ENCODE measurements around the gene CHD2. TPM values are rescaled to one million over a fixed set of nuclear protein-coding genes. Genes with fewer than 3 reads are reported as not detected.

The CHD2 gene
- total RNA-seq, 1 donor from 2014 or later, result 100 TPM

- intact Hi-C loops (cut with DNase I), result no loop called here
- Histone ChIP-seq H3K4me3 (no peak overlapping the region), H3K9me3 (no peaks in the 10 kb centered on the region), H3K36me3 (peaks cover 0 to 42% of the 10 kb centered on the region in 2 donors), H3K27ac (no peak overlapping the region), H3K27me3 (no peaks in the 10 kb centered on the region), H3K4me1 (peaks cover 12% of the 10 kb centered on the region)
- no peak for TF ChIP-seq CTCF (IDR thresholded peaks at IDR 0.05)
- TF ChIP-seq POLR2AphosphoS5 (IDR thresholded peaks at IDR 0.05; ENCODE audit: insufficient read depth in 1 of 2, low read depth in 1 of 2), result no peak
- no peak for TF ChIP-seq POLR2A (IDR thresholded peaks at IDR 0.05)
- no peak for DNase-seq (ENCODE audit: extremely low spot score in 2 of 2)
Observed at GRCh38 chr15:93044301-93045190, 144.4 kb downstream of the CHD2 start.

DNA sequence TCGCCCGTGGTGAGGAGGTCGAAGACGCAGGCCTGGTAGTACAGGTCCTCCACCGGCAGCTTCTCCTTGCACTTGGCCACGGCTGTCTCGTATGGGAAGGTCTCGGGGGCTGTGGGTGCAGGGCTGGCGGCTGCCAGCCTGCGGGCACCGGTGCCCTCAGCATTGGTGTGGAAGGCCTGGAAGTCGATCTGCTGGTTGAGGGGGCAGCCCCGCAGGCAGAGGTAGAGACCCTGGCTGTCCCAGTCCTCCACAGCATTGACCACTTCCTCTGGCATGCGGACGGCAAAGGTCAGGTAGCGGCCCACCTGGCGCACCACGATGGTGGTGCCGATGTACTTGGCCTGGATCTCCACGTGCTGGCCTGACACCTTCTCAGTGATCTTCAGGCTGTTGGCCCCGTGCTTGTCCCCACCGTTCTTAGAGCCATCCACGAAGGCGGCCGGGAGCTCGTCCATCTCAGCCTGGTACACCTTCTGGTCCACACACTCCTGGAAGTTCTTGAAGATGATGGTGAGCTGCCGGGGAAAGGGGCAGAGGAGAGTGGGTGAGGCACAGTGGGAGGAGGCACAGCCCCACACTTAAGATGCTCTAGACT is 145.2 kb downstream of the CHD2 start:
- Histone ChIP-seq H3K4me1 (peaks cover 19% of the 10 kb centered on the region), H3K36me3 (peaks cover 0 to 49% of the 10 kb centered on the region in 2 donors), H3K27ac (no peak overlapping the region), H3K9me3 (no peaks in the 10 kb centered on the region), H3K4me3 (no peak overlapping the region), H3K27me3 (no peaks in the 10 kb centered on the region)
- no peak for DNase-seq (ENCODE audit: extremely low spot score in 2 of 2)
- intact Hi-C loops (cut with DNase I), result no loop called here
- TF ChIP-seq CTCF (IDR thresholded peaks at IDR 0.05), result no peak
- no peak for TF ChIP-seq POLR2AphosphoS5 (IDR thresholded peaks at IDR 0.05; ENCODE audit: insufficient read depth in 1 of 2, low read depth in 1 of 2)

DNA sequence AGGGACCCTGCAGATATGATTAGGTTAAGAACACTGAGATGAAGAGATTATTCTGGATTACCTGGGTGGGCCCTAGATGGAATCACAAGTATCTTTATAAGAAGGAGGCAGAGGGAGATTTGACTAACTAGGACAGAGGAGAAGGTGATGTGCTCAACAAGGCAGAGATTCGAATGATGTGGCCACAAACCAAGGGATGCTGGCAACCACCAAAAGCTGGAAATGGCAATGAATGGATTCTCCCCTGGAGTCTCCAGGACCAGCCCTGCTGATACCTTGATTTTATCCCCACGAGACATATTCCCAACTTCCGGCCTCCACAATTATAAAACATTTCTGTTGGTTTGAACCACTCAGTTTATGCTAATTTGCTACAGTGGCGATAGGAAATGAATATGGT is 146.0 kb downstream of the CHD2 start:
- Histone ChIP-seq H3K36me3 (peaks cover 0 to 53% of the 10 kb centered on the region in 2 donors), H3K4me1 (peaks cover 28% of the 10 kb centered on the region)
- intact Hi-C loops (cut with DNase I), result no loop called here

GRCh38 chr15:93046721-93047120 is 146.6 kb downstream of the CHD2 start:
- Histone ChIP-seq H3K4me1 (peaks cover 31% of the 10 kb centered on the region), H3K27me3 (no peaks in the 10 kb centered on the region), H3K9me3 (no peaks in the 10 kb centered on the region), H3K4me3 (no peak overlapping the region), H3K27ac (no peak overlapping the region), H3K36me3 (peaks cover 0 to 53% of the 10 kb centered on the region in 2 donors)
- DNase-seq (ENCODE audit: extremely low spot score in 2 of 2), result no peak
- no peak for TF ChIP-seq POLR2AphosphoS5 (IDR thresholded peaks at IDR 0.05; ENCODE audit: insufficient read depth in 1 of 2, low read depth in 1 of 2)
- no peak for TF ChIP-seq POLR2A (IDR thresholded peaks at IDR 0.05)
- no peak for TF ChIP-seq CTCF (IDR thresholded peaks at IDR 0.05)
- intact Hi-C loops (cut with DNase I), result no loop called here

More for the DNA sequence above, 146.0 kb downstream of the CHD2 start:
- no peaks in the 10 kb centered on the region for H3K9me3 ChIP-seq
- no peaks in the 10 kb centered on the region for H3K27me3 ChIP-seq
- TF ChIP-seq POLR2AphosphoS5 (IDR thresholded peaks at IDR 0.05; ENCODE audit: insufficient read depth in 1 of 2, low read depth in 1 of 2) (no peak), POLR2A (IDR thresholded peaks at IDR 0.05) (no peak), CTCF (IDR thresholded peaks at IDR 0.05) (no peak)
- no peak for DNase-seq (ENCODE audit: extremely low spot score in 2 of 2)
- no peak overlapping the region for H3K4me3 ChIP-seq
- H3K27ac ChIP-seq, result no peak overlapping the region
